GM10266 (cell line): ENCODE measurements around the gene RAB11A.

Source experiments
- DNase-seq: peaks from one replicate; pipeline ENCODE4 v3.0.0; 2012; ENCODE audit errors: extremely low spot score
- TF ChIP-seq, protein P1 (sequence below): IDR thresholded peaks from 2 replicates; pipeline ENCODE4 v1.5.1; 2012; ENCODE audit warnings: mild to moderate bottlenecking, low read depth; ENCODE audit not compliant: control insufficient read depth, insufficient read depth; ENCODE audit errors: missing control alignments

RAB11A gene

DNA sequence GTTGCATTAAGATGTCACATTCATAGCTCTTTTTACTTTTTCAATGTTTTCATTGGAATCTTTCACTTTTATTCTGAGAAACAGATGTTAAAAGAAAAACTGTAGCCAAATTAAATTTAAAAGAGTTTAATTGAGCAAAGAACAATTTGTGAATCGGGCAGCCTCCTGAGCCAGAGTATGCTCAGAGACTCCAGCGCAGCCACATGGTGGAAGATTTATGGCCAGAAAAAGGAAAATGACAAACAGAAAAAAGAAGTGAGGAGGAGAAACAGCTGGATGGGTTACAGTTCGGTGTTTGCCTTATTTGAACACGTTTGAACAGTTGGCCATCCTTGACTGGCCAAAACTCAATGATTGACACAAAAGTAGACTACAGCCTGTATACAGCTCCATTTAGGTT is 33.8 kb upstream of the RAB11A start:
- TF ChIP-seq, protein P1, sequence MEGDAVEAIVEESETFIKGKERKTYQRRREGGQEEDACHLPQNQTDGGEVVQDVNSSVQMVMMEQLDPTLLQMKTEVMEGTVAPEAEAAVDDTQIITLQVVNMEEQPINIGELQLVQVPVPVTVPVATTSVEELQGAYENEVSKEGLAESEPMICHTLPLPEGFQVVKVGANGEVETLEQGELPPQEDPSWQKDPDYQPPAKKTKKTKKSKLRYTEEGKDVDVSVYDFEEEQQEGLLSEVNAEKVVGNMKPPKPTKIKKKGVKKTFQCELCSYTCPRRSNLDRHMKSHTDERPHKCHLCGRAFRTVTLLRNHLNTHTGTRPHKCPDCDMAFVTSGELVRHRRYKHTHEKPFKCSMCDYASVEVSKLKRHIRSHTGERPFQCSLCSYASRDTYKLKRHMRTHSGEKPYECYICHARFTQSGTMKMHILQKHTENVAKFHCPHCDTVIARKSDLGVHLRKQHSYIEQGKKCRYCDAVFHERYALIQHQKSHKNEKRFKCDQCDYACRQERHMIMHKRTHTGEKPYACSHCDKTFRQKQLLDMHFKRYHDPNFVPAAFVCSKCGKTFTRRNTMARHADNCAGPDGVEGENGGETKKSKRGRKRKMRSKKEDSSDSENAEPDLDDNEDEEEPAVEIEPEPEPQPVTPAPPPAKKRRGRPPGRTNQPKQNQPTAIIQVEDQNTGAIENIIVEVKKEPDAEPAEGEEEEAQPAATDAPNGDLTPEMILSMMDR, result no peak
- no peak for DNase-seq

DNA sequence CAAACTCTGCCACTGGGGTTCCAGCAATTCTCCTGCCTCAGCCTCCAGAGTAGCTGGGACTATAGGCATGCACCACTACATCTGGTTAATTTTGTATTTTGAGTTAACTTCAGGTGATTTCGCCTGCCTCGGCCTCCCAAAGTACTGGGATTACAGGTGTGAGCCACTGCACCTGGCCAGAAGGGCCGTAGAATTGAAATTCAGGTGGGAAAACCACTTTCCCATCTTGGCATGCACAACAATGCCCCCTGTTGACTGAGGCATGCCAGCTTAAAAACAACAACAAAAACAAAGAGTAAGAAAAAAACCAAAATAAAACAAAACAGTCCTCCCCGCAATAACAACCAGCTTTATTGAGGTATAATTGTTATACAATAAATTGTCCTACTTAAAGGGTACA is 32.6 kb upstream of the RAB11A start:
- DNase-seq, result no peak
- TF ChIP-seq, protein P1, result peak; percentile 57

DNA sequence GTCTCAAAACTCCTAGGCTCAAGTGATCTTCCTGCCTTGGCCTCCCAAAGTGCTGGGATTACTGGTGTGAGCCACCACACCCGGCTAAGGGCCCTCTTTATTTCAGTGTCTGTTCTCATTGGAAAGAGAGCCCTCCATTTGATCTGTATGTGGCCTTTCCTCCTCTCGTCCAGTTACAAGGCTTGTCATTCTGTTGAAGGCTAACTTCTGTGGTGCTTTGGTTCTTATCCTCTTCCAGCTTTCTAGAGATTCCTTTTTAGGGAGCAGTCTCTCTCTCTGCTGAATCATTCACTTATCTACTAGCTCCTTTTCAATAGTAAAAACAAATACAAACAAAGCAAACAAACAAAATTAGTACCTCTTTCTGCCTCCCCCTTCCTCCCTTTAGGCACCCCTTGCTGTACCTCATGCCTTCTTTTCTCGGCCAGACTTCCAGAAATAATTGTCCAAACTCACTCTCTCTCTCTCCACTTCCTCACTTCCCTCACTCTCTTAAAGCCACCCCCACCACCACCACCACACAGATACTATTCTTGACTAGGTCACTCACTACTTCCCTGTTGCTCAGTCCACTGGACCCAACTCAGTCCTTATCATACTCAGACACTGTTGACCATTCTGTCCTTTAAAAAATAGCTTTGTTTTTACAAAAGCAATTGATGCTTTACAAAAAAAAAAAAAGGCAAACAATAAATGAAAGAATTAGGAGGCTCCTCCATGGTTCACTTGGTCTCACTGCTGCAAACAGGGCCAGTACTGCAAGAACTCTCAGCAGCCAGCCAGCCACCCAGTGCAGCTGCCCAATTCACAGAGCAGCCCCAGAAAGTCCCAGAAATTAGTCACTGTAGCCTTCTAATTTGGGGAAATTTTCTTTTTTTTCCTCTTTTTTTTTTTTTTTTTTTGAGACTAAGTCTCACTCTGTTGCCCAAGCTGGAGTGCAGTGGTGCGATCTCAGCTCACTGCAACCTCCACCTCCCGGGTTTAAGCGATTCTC is 31.7 kb upstream of the RAB11A start:
- DNase-seq, result no peak
- TF ChIP-seq, protein P1, result no peak

DNA sequence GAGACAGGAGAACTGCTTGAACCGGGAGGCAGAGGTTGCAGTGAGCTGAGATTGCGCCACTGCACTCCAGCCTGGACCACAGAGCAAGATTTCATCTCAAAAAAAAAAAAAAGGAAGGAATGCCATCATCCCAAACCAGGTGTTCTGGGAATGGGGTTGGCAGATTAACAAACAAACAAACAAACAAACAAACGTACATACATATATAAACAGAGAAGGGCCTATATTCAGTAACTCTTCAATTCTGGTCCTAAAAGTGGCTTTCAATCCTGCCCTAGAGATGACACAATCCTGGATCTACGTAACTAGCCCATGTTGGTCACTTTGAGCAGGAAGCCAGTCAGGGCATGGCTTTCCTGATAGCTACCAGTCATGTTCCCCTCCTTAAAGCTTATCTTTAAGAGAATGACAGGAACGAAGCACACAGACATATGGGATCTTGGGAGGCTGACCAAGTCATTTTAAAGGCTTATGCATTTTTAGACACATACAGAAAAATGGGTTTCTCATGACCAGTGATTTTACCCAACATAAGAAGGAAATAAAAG is 29.9 kb upstream of the RAB11A start:
- TF ChIP-seq, protein P1, result no peak

DNA sequence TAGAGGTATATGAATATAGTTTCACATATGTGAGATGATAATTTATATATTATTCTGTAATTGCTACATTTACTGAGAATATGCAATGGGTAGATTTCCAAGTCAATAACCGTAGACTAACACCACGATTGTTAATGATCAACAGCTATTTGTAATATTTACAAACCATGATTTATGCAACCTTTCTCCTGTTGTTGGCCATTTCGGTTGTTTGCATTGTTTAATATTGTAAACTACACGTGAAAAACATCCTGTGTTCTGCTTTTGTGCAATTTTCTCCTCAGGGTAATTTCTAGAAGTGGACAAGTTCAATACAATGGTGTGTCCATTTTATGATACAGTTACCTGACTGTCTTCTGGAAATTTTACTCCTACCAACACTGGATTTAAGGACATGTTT is 29.3 kb upstream of the RAB11A start:
- DNase-seq, result no peak
- TF ChIP-seq, protein P1, result no peak

More for the DNA sequence above, 29.9 kb upstream of the RAB11A start:
- no peak for DNase-seq

DNA sequence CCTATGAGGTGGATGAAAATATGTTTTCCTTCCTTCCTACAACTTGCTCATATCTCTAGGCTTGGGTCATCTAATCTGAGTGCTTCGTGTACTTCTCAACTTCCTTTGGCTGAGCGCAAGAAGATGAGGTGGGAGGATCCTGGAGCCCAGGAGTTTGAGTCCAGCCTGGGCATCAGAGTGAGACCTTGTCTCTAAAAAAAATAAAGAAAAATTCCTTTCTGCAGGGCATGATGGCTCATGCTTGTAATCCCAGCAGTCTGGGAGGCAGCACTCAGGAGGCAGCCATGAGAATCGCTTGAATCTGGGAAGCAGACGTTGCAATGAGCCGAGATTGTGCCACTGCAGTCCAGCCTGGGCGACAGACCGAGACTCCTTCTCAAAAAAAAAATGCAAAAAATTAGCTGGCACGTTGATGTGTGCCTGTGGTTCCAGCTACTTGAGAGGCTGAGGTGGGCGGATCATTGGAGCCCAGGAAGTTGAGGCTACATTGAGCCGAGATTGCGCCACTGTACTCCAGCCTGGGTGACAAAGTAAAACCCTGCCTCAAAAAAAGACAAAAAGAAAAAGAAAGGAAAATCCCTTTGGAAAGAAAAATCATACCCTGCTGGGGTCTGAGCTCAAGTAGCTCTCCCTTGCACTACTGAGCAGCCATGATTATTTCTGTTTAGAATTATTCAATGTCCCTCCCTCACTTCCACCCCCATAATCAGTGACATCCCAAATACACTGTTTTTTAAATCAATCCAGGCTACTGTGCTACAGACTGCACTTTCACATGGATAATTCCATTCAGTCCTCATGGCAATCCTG is 28.0 kb upstream of the RAB11A start:
- DNase-seq, result no peak
- TF ChIP-seq, protein P1, result no peak
